GM12878 (cell line): ENCODE measurements around the gene CRYL1. TPM values are rescaled to one million over a fixed set of nuclear protein-coding genes. Genes with fewer than 3 reads are reported as not detected.
A peak's percentile ranks its signal among the peaks of the same experiment; 100 is the strongest.

Experiments used
- ATAC-seq: fragments of 200-7000 bp; cut with Tn5 transposase; 3 replicates; pipeline ENCODE4 v1.9.1; 2020; ENCODE audit warnings: mild to moderate bottlenecking, moderate library complexity
- BruUV-seq: library from RNA; stranded (reverse); fragments of 400-500 nt; replicated peaks from 2 replicates; lab custom pipeline; 2021; lab: Mats Ljungman, UMichigan
- CTCF ChIA-PET: fragments of 300-600 bp; sonication (Branson Sonifier 250); formaldehyde crosslinking; extraction: SDS; loops from one replicate; lab custom pipeline; 2021; ENCODE audit warnings: inconsistent platforms; lab: Yijun Ruan, JAX
- POLR2A ChIA-PET: fragments of 350-600 bp; formaldehyde crosslinking; extraction: SDS; loops from one replicate; lab custom pipeline; 2021; ENCODE audit warnings: inconsistent platforms; lab: Charles Lee
- RAD21 ChIA-PET: fragments of 300-600 bp; sonication (Branson Sonifier 250); formaldehyde crosslinking; loops from one replicate; lab custom pipeline; 2023; ENCODE audit warnings: antibody characterized with exemption; ENCODE audit not compliant: unreplicated experiment; lab: Charles Lee
- SMC1A ChIA-PET: fragments of 300-600 bp; sonication (Branson Sonifier 250); formaldehyde crosslinking; loops from one replicate; lab custom pipeline; 2023; ENCODE audit not compliant: unreplicated experiment, uncharacterized antibody; lab: Charles Lee
- DNase-seq: peaks from one replicate; pipeline ENCODE4 v3.0.0-alpha.2; 2011; ENCODE audit warnings: low read depth, low spot score
- FAIRE-seq: peaks from 3 replicates; lab custom pipeline; 2011; peaks lifted over from hg19 to GRCh38; lab: Jason Lieb, UNC
- H2AFZ ChIP-seq: 2 replicates; pipeline ENCODE4 v1.6.0; 2011; ENCODE audit warnings: low read depth, low read length, control low read depth; ENCODE audit not compliant: control insufficient read depth
- H3K27ac ChIP-seq: 2 replicates; pipeline ENCODE4 v1.5.1; 2011; ENCODE audit warnings: control low read depth; ENCODE audit not compliant: control insufficient read depth, insufficient read depth
- H3K27me3 ChIP-seq, 2 experiments: replicated peaks in 1 of 2; 2 replicates each; pipeline versions ENCODE4 v1.6.0 to v1.6.1; 2011; ENCODE audit warnings: low read length in 1 of 2; ENCODE audit not compliant: control insufficient read depth in 2 of 2, insufficient read depth in 2 of 2
- H3K36me3 ChIP-seq, 2 experiments: 2 replicates each; pipeline ENCODE4 v1.5.1; 2011; ENCODE audit warnings: low read length in 1 of 2; ENCODE audit not compliant: control insufficient read depth in 2 of 2, insufficient read depth in 2 of 2
- H3K4me1 ChIP-seq: 2 replicates; pipeline ENCODE4 v1.6.1; 2011; ENCODE audit warnings: mild to moderate bottlenecking, low read length, moderate library complexity, mixed read lengths; ENCODE audit not compliant: control insufficient read depth, insufficient read depth
- H3K4me2 ChIP-seq: 2 replicates; pipeline ENCODE4 v1.6.0; 2011; ENCODE audit warnings: control low read depth; ENCODE audit not compliant: control insufficient read depth, insufficient read depth
- H3K4me3 ChIP-seq: fragments of 200-600 bp; sonication (generic); 2 replicates; pipeline ENCODE4 v1.5.1; 2016
- H3K79me2 ChIP-seq: 2 replicates; pipeline ENCODE4 v1.6.0; 2011; ENCODE audit warnings: low read length; ENCODE audit not compliant: control insufficient read depth, insufficient read depth
- H3K9ac ChIP-seq: 2 replicates; pipeline ENCODE4 v1.8.0; 2011; ENCODE audit warnings: low read length, control low read depth, mixed read lengths; ENCODE audit not compliant: control insufficient read depth, insufficient read depth
- H3K9me3 ChIP-seq: replicated peaks from 3 replicates; pipeline ENCODE4 v1.5.1; 2011; ENCODE audit warnings: mild to moderate bottlenecking, low read length; ENCODE audit not compliant: control insufficient read depth, insufficient read depth
- H4K20me1 ChIP-seq: 2 replicates; pipeline ENCODE4 v1.6.0; 2011; ENCODE audit not compliant: control insufficient read depth, insufficient read depth
- BACH1 ChIP-seq: fragments of 450-650 bp; IDR thresholded peaks from 2 replicates; pipeline ENCODE4 v1.6.1; 2017; ENCODE audit warnings: mild to moderate bottlenecking, borderline replicate concordance
- RELB ChIP-seq: fragments of 450-650 bp; IDR thresholded peaks from 2 replicates; pipeline ENCODE4 v1.6.1; 2017; ENCODE audit warnings: low read depth, mild to moderate bottlenecking, moderate library complexity
- SMARCA5 ChIP-seq: fragments of 450-650 bp; IDR thresholded peaks from 2 replicates; pipeline ENCODE4 v1.6.1; 2017; ENCODE audit warnings: mild to moderate bottlenecking
- WGBS: methylation state at CpG from one replicate; pipeline ENCODE4 v1.1.6; 2016; ENCODE audit warnings: low lambda C conversion rate; ENCODE audit not compliant: insufficient replicate concordance, insufficient coverage; ENCODE audit errors: missing lambda C conversion rate; 5-methylcytosine and 5-hydroxymethylcytosine counted together
- in situ Hi-C: fragments of 300-500 bp; cut with MboI; formaldehyde crosslinking; loops from 9 replicates; pipeline ENCODE4 v1.14.3; 2018; ENCODE audit warnings: mixed read lengths
- intact Hi-C: fragments of 100-400 bp; cut with micrococcal nuclease; formaldehyde crosslinking; loops from one replicate; pipeline ENCODE4 v1.14.2; 2022; ENCODE audit not compliant: unreplicated experiment
- polyA plus RNA-seq, 11 experiments: library from polyadenylated mRNA; depleted of rRNA in 4 of 11; unstranded in 6 of 11; stranded (reverse) in 5 of 11; fragments of >200 nt; fragmentation: Nextera tagmentation in 4 of 11; fragmentation: Illumina TruSeq in 1 of 11; extraction: Ambion mirVana in 4 of 11; extraction: Trizol in 1 of 11; gene quantifications; 1 replicate in 1 of 11; 2 replicates in 10 of 11; pipeline versions ENCODE4 v1.2.1 to v1.2.3, GENCODE V29; 2011 to 2016; ENCODE audit warnings: inconsistent platforms in 2 of 11, missing spikeins in 2 of 11, low read depth in 1 of 11
- total RNA-seq, 4 experiments: library from RNA; depleted of rRNA in 3 of 4; stranded (reverse); fragments of >200 nt in 3 of 4; fragmentation: Illumina TruSeq in 1 of 4; extraction: Trizol in 1 of 4; gene quantifications; 2 replicates each; pipeline versions ENCODE4 v1.2.1 to v1.2.3, GENCODE V29; 2013 to 2021
- TF ChIP-seq, protein P1 (sequence below): IDR thresholded peaks from 2 replicates; pipeline ENCODE4 v1.6.1; 2012; ENCODE audit warnings: low read depth, low read length, improper control_type of control experiment

The CRYL1 gene
- total and polyA plus RNA-seq, 10 of the 15 experiments (the other 5 are each of a cell fraction or from before 2014, with no cell fraction given) = 5.5 to 36.7 (median 12.2) TPM

DNA sequence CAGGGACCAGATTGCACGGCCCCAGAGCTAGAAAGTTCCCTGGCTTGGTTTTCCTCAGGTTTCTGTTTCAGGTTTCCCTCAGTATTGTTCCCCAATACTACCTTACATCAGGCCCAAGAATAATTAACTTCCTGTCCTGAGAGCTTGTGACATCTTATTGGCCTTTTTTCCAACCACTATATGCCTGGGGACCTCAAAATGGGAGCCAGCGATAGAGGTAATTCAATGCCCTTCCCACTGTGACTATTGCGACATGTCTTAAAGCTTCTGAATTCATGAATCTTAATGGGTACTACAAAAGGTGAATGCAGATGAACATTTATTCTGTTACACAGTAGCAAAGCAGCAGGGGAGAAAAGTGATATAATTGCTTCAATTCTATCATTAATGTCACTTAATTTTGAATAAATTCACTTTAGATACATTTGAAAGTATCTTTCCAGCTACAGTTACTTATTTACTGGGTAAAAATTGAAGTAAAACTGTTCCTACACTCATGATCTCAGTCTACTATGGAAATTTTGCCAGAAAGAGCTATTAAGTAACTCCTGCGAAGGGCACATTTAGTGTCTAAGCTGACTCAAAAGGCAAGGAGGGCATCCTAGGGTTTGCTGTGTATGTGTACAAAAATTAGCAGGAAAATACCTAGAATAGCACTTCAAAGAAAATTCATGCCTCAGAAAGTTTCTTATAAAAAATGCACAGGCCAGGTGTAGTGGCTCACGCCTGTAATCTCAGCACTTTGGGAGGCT lies 4.1 kb downstream of the CRYL1 start (continued):
- TF ChIP-seq BACH1 = no peak
- TF ChIP-seq SMARCA5 = no peak

DNA sequence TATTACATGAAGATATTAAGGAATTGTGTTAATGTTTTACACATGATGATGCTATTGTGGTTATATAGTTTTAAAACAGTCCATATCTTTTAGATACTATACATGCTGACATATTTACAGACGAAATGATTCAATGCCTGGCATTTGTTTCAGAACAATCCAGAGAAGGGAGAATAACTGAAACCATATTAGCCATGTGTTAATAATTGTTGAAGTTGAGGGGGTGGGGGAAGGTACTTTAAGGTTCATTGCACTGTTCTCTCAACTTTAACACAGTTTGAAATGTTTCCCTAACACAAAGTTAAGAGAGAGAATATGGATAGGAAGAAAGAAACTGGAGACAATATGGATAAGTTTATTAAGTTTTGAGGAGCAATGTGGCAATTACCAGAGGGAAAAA lies 5.8 kb downstream of the CRYL1 start:
- ChIA-PET RAD21 (no interaction called here), CTCF (no interaction called here)
- no peaks in the 10 kb centered on the region for H3K36me3 ChIP-seq
- H3K4me2 ChIP-seq = no peak overlapping the region
- DNase-seq (no peak), FAIRE-seq (no peak)
- H4K20me1 ChIP-seq = no peaks in the 10 kb centered on the region
- in situ Hi-C loops = no loop called here
- no peaks in the 10 kb centered on the region; the same call in 2 of the 3 replicates for H3K9me3 ChIP-seq
- no TSS peak for BruUV-seq
- H3K9ac ChIP-seq = no peak overlapping the region
- H2AFZ ChIP-seq = no peak overlapping the region
- peak; percentile 21; the same call in 1 of the 2 replicates for TF ChIP-seq RELB
- TF ChIP-seq, protein P1, sequence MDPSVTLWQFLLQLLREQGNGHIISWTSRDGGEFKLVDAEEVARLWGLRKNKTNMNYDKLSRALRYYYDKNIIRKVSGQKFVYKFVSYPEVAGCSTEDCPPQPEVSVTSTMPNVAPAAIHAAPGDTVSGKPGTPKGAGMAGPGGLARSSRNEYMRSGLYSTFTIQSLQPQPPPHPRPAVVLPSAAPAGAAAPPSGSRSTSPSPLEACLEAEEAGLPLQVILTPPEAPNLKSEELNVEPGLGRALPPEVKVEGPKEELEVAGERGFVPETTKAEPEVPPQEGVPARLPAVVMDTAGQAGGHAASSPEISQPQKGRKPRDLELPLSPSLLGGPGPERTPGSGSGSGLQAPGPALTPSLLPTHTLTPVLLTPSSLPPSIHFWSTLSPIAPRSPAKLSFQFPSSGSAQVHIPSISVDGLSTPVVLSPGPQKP = no peak
- TF ChIP-seq, all 136 proteins: peak for 1
- Histone ChIP-seq H3K4me1 (no peaks in the 10 kb centered on the region; the same call in 1 of the 2 replicates), H3K27ac (no peak overlapping the region), H3K27me3 (no peaks in the 10 kb centered on the region), H3K4me3 (no peak overlapping the region), H3K79me2 (no peaks in the 10 kb centered on the region; the same call in 1 of the 2 replicates)
- 3% methylated on average over 1 of the region's 1 CpG for WGBS
- SMC1A ChIA-PET = no interaction called here
- ATAC-seq = peak; percentile 38
- POLR2A ChIA-PET = no interaction called here
- intact Hi-C loops = no loop called here
